Ureter (tissue), 1 donor: Measurements from ENCODE around the gene KTN1. TPM values are rescaled to one million over a fixed set of nuclear protein-coding genes. Genes with fewer than 3 reads are reported as not detected.

ENCODE experiments used
- DNase-seq: peaks from one replicate; pipeline ENCODE4 v3.0.0-alpha.2; 2020; ENCODE audit warnings: low spot score
- total RNA-seq: library from RNA; stranded (reverse); gene quantifications from one replicate; pipeline ENCODE4 v1.2.4, GENCODE V29; 2023
- donor health status: DM: yes; HTN: yes; CAD: no.

The KTN1 gene
- total RNA-seq, 1 donor from 2014 or later, result 226 TPM

GRCh38 chr14:55681096-55681495 is 101.1 kb downstream of the KTN1 start:
- DNase-seq, result no peak

- DNase-seq, result no peak
These were observed 105.1 kb downstream of the KTN1 start for GRCh38 chr14:55684956-55685584.

GRCh38 chr14:55686713-55687112 is 106.7 kb downstream of the KTN1 start:
- no peak for DNase-seq

GRCh38 chr14:55688566-55688965 is 108.6 kb downstream of the KTN1 start:
- no peak for DNase-seq

GRCh38 chr14:55689981-55690871 is 110.2 kb downstream of the KTN1 start:
- no peak for DNase-seq

- DNase-seq, result no peak
These were observed 111.7 kb downstream of the KTN1 start for GRCh38 chr14:55691659-55692058.

GRCh38 chr14:55693904-55694303 is 113.9 kb downstream of the KTN1 start:
- no peak for DNase-seq

GRCh38 chr14:55697414-55697861 is 117.4 kb downstream of the KTN1 start:
- no peak for DNase-seq

- DNase-seq, result no peak
These were observed 118.0 kb downstream of the KTN1 start for GRCh38 chr14:55698051-55698450.

GRCh38 chr14:55699131-55700057 is 119.4 kb downstream of the KTN1 start:
- DNase-seq, result no peak

GRCh38 chr14:55701638-55702037 is 121.6 kb downstream of the KTN1 start:
- no peak for DNase-seq

GRCh38 chr14:55702511-55702910 is 122.5 kb downstream of the KTN1 start:
- DNase-seq, result no peak

GRCh38 chr14:55704654-55705053 is 124.6 kb downstream of the KTN1 start:
- no peak for DNase-seq

- no peak for DNase-seq
These were observed 125.8 kb downstream of the KTN1 start for GRCh38 chr14:55705651-55706364.

GRCh38 chr14:55706365-55706684 is 126.3 kb downstream of the KTN1 start:
- no peak for DNase-seq

- DNase-seq, result no peak
These were observed 126.9 kb downstream of the KTN1 start for GRCh38 chr14:55706893-55707292.

- no peak for DNase-seq
These were observed 127.4 kb downstream of the KTN1 start for GRCh38 chr14:55707365-55707804.

GRCh38 chr14:55710506-55711041 is 130.6 kb downstream of the KTN1 start:
- no peak for DNase-seq

- DNase-seq, result no peak
These were observed 131.3 kb downstream of the KTN1 start for GRCh38 chr14:55711175-55711811.

- DNase-seq, result no peak
These were observed 132.5 kb downstream of the KTN1 start for GRCh38 chr14:55712491-55712890.

- no peak for DNase-seq
These were observed 133.5 kb downstream of the KTN1 start for GRCh38 chr14:55713486-55713885.
